Fibroblast of villous mesenchyme (primary cell): ENCODE data around the gene PSD2. TPM values are rescaled to one million over a fixed set of nuclear protein-coding genes. Genes with fewer than 3 reads are reported as not detected.

Source experiments
- DNase-seq: peaks from one replicate; pipeline ENCODE4 v3.0.0-alpha.2; 2010; ENCODE audit warnings: low read depth
- H3K4me3 ChIP-seq: 2 replicates; pipeline ENCODE4 v1.5.1; 2011; ENCODE audit warnings: low read depth, mild to moderate bottlenecking, low read length
- CTCF ChIP-seq: IDR thresholded peaks from 2 replicates; pipeline ENCODE4 v1.5.1; 2012; ENCODE audit warnings: low read depth, mild to moderate bottlenecking, low read length; ENCODE audit not compliant: insufficient read depth
- total RNA-seq: library from RNA; depleted of rRNA; stranded (reverse); fragments of >200 nt; gene quantifications from 2 replicates; pipeline ENCODE4 v1.2.3, GENCODE V29; 2012

PSD2 gene
- total RNA-seq, 1 donor, result not detected

- no peak overlapping the region for H3K4me3 ChIP-seq
- no peak for DNase-seq
- TF ChIP-seq CTCF, result no peak
Measured at GRCh38 chr5:139856714-139857113, 61.1 kb downstream of the PSD2 start.

DNA sequence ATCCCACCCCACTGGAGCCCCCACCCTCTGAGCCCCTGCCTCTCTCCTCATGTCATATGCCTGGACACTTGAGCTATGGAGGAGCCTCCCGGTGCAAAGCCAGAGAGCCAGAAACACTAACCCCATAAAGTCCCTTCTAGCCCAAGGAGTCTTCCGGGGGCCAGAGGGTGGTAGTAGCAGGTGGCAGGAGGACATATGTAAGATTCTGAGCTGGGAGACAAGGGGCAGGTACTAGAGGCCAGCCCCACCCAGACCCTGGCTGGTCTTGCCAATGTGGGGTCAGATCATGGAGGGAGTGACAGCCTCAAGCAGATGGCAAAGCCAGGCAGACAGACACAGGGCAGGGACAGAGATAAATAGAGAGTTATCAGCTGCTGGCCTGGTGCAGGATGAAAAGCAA is 63.4 kb downstream of the PSD2 start:
- no peak for DNase-seq
- H3K4me3 ChIP-seq, result no peak overlapping the region
- no peak for TF ChIP-seq CTCF

DNA sequence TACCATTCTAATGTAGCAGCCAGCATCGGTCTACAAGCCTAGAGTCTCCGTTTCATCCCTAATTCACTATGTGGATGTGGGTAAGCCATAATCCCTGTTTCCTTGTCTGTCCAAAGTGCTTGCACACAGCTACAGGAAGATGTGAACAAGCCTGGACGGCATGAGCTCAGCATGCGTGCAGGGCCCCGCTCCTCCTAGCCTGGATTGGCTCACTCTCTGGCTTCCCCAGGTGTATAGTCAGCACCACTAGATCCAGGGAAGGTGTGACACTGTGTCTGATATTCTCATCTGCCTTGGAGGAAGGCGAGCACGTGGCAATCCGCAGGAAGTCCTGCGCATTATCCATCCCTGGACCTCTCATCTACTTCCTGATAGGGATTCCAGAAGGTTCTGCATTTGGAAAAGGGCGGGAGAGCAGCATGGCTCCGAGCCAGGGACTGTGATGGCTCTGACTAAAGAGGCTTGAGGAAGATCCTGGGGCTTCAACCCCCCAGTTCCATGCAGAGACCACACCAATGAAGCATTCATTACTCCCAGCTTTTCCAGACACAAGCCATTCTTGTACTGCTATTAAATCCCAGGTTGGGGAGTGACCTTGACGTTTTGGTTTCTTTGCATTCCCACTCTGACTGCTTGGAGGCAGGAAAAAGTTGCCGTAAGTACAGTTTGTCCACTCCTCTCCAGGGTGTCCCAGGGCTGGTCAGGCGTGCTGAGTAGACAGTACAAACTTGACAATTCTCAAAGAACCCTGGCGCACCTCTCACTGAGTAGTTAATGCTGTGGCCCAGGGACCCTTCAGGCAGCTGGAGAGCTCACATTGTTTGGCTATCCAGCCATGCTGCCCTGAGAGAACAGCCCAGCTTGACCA is 65.6 kb downstream of the PSD2 start:
- H3K4me3 ChIP-seq, result no peak overlapping the region
- TF ChIP-seq CTCF, result no peak
- no peak for DNase-seq

GRCh38 chr5:139861889-139862207 is 66.2 kb downstream of the PSD2 start:
- H3K4me3 ChIP-seq, result no peak overlapping the region
- DNase-seq, result no peak
- TF ChIP-seq CTCF, result no peak

GRCh38 chr5:139862313-139862712 is 66.7 kb downstream of the PSD2 start:
- no peak for TF ChIP-seq CTCF
- no peak for DNase-seq
- no peak overlapping the region for H3K4me3 ChIP-seq

GRCh38 chr5:139862803-139863202 is 67.2 kb downstream of the PSD2 start:
- H3K4me3 ChIP-seq, result no peak overlapping the region
- TF ChIP-seq CTCF, result no peak
- DNase-seq, result no peak

DNA sequence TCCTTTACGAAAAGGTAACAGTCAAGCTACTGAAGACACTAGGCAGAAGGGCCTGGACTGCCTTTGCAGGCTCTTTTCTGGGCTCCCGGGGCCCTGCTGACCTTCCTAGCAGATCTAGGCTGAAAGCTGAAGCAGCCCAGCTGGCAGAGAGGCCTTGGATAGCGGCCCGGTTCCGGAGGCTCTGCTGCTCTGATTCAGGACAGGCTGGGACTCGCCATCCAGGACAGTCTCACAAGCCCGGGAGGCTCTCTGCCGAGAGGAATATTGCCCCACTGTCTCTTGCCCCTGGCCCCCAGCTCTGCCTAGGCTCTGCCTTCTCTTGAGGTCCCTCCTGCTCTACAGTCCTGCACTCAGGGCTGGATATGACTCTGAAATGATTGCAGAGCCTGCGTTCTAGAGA is 67.8 kb downstream of the PSD2 start:
- no peak overlapping the region for H3K4me3 ChIP-seq
- no peak for DNase-seq
- TF ChIP-seq CTCF, result no peak
